GM12873 (cell line): Measurements from ENCODE around the gene NDUFV3.

Source experiments
- TF ChIP-seq, protein P1 (sequence below): IDR thresholded peaks from 2 replicates; pipeline ENCODE4 v1.5.1; 2012; ENCODE audit warnings: low read depth, mild to moderate bottlenecking, moderate library complexity, low read length, control low read depth; ENCODE audit not compliant: insufficient read depth; ENCODE audit errors: missing control alignments

The NDUFV3 gene

GRCh38 chr21:42956824-42957630 lies 63.9 kb downstream of the NDUFV3 start:
- TF ChIP-seq, protein P1, sequence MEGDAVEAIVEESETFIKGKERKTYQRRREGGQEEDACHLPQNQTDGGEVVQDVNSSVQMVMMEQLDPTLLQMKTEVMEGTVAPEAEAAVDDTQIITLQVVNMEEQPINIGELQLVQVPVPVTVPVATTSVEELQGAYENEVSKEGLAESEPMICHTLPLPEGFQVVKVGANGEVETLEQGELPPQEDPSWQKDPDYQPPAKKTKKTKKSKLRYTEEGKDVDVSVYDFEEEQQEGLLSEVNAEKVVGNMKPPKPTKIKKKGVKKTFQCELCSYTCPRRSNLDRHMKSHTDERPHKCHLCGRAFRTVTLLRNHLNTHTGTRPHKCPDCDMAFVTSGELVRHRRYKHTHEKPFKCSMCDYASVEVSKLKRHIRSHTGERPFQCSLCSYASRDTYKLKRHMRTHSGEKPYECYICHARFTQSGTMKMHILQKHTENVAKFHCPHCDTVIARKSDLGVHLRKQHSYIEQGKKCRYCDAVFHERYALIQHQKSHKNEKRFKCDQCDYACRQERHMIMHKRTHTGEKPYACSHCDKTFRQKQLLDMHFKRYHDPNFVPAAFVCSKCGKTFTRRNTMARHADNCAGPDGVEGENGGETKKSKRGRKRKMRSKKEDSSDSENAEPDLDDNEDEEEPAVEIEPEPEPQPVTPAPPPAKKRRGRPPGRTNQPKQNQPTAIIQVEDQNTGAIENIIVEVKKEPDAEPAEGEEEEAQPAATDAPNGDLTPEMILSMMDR, result no peak

- TF ChIP-seq, protein P1, result no peak
These were observed 66.6 kb downstream of the NDUFV3 start for GRCh38 chr21:42959728-42960127.

- TF ChIP-seq, protein P1, result no peak
These were observed 69.4 kb downstream of the NDUFV3 start for GRCh38 chr21:42962380-42963007.
